ENCODE measurements around the gene BLM. TPM values are rescaled to one million over a fixed set of nuclear protein-coding genes. Genes with fewer than 3 reads are reported as not detected.

BLM gene
- total RNA-seq, 1 experiment from 2014 or later: 24.6 TPM

DNA sequence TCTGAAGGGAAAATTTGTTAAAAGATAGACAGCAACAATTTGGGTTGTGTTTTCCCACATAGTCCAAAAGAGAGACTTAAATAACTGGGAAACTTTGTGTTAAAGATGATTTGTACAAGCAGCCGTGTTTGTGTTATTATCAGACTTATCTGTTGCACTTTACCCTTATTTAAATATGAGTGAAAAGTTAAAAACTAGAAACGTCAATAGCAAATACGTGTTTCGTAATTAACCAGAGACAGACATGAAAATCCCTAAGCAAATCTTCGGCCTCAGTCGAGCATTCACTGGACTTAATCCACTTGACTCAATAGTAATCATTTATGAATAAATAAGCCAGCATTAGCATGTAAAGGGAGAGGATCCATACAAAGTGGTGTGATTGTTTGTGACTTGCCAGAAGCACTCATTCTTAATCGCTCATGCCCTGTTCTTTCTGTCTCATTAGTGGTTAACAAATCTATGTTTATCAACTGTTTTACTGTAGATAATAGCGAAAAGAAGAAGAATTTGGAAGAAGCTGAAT lies 34.2 kb downstream of the BLM start:
- intact Hi-C loops (cut with micrococcal nuclease): no loop called here
- DNase-seq (ENCODE audit: low read depth, low spot score): no peak
- BruUV-seq (replicated peaks): no TSS peak
- Histone ChIP-seq H3K9me2 (ENCODE audit: insufficient read depth) (no peaks in the 10 kb centered on the region), H2AFZ (ENCODE audit: low read depth, low read length, poor library complexity, severe bottlenecking) (no peak overlapping the region), H3K27ac (ENCODE audit: low read depth, low read length) (no peak overlapping the region), H3K9ac (ENCODE audit: low read length) (no peak overlapping the region), H3K4me3 (replicated peaks in 1 of 2; ENCODE audit: low read depth in 1 of 2, low read length in 2 of 2) (no peak overlapping the region), H3K79me2 (ENCODE audit: insufficient read depth, low read length) (peaks cover 12% of the 10 kb centered on the region), H3K36me3 (ENCODE audit: control insufficient read depth in 1 of 2, insufficient read depth in 2 of 2, low read length in 2 of 2) (peaks cover 3 to 15% of the 10 kb centered on the region in 2 experiments), H3K9me3 (ENCODE audit: control insufficient read depth in 1 of 2, insufficient read depth in 1 of 2, low read depth in 1 of 2, low read length in 2 of 2) (no peaks in the 10 kb centered on the region), H3K4me2 (ENCODE audit: low read length) (no peak overlapping the region), H4K20me1 (ENCODE audit: insufficient read depth) (peaks cover 5% of the 10 kb centered on the region; the same call in 1 of the 2 replicates), H3K27me3 (ENCODE audit: insufficient read depth, low read length) (no peaks in the 10 kb centered on the region), H3K4me1 (ENCODE audit: control insufficient read depth in 1 of 2, insufficient read depth in 2 of 2, low read length in 2 of 2) (no peaks in the 10 kb centered on the region)
- TF ChIP-seq SP1 (IDR thresholded peaks at IDR 0.05; ENCODE audit: low read depth) (no peak), POLR2AphosphoS5 (IDR thresholded peaks at IDR 0.05; ENCODE audit: low read depth, low read length) (no peak), JUND (IDR thresholded peaks at IDR 0.05) (no peak), SRF (IDR thresholded peaks at IDR 0.05; ENCODE audit: low read depth) (no peak), YY1 (IDR thresholded peaks at IDR 0.05; ENCODE audit: extremely low read depth, insufficient replicate concordance, low read depth, low read length) (no peak)
- no peak for ATAC-seq
- CTCF ChIA-PET: no interaction called here
- POLR2A ChIA-PET: no interaction called here
- RAD21 ChIA-PET (ENCODE audit: low non-redundant PET in 1 of 2, low total read pairs in 2 of 2, uncharacterized antibody in 2 of 2, unreplicated experiment in 2 of 2): no interaction called here

DNA sequence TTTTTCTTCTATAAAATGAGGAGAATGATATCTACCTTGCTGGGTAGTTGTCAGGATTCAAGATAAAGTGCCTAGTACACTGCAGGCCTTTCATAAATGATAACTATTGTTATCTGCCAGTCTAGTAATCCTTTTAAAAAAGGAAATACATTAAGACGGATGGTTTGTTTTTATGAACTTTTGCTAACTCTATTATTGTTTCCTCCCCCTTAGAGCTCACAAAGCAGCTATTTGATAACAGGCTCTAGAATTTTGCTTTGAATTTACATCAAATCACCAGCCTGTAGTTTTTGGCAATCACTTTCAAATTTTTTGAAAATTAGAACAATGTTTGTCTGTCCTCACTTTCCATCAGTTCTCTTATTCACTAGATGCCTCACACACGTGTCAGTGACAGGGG lies 39.8 kb downstream of the BLM start:
- ChIA-PET CTCF (no interaction called here), RAD21 (ENCODE audit: low non-redundant PET in 1 of 2, low total read pairs in 2 of 2, uncharacterized antibody in 2 of 2, unreplicated experiment in 2 of 2) (no interaction called here), POLR2A (no interaction called here)
- no peaks in the 10 kb centered on the region; the same call in 1 of the 2 replicates for H3K79me2 ChIP-seq (ENCODE audit: insufficient read depth, low read length)
- no peak overlapping the region for H3K4me2 ChIP-seq (ENCODE audit: low read length)
- no peak overlapping the region for H3K9ac ChIP-seq (ENCODE audit: low read length)
- H2AFZ ChIP-seq (ENCODE audit: low read depth, low read length, poor library complexity, severe bottlenecking): no peak overlapping the region
- no peak overlapping the region for H3K4me3 ChIP-seq (replicated peaks in 1 of 2; ENCODE audit: low read depth in 1 of 2, low read length in 2 of 2)
- intact Hi-C loops (cut with micrococcal nuclease): no loop called here
- no peak overlapping the region for H3K27ac ChIP-seq (ENCODE audit: low read depth, low read length)
- DNase-seq (ENCODE audit: low read depth, low spot score): no peak
- no peak for ATAC-seq
- H3K9me2 ChIP-seq (ENCODE audit: insufficient read depth): no peaks in the 10 kb centered on the region
- H3K9me3 ChIP-seq (ENCODE audit: control insufficient read depth in 1 of 2, insufficient read depth in 1 of 2, low read depth in 1 of 2, low read length in 2 of 2): no peaks in the 10 kb centered on the region
- TF ChIP-seq, protein P1, sequence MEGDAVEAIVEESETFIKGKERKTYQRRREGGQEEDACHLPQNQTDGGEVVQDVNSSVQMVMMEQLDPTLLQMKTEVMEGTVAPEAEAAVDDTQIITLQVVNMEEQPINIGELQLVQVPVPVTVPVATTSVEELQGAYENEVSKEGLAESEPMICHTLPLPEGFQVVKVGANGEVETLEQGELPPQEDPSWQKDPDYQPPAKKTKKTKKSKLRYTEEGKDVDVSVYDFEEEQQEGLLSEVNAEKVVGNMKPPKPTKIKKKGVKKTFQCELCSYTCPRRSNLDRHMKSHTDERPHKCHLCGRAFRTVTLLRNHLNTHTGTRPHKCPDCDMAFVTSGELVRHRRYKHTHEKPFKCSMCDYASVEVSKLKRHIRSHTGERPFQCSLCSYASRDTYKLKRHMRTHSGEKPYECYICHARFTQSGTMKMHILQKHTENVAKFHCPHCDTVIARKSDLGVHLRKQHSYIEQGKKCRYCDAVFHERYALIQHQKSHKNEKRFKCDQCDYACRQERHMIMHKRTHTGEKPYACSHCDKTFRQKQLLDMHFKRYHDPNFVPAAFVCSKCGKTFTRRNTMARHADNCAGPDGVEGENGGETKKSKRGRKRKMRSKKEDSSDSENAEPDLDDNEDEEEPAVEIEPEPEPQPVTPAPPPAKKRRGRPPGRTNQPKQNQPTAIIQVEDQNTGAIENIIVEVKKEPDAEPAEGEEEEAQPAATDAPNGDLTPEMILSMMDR (IDR thresholded peaks at IDR 0.05 in 2 of 3, conservative IDR thresholded peaks at IDR 0.05 in 1 of 3; ENCODE audit: borderline replicate concordance in 1 of 3, insufficient read depth in 1 of 3, low read depth in 2 of 3, low read length in 2 of 3): no peak
- TF ChIP-seq ELF1 (IDR thresholded peaks at IDR 0.05; ENCODE audit: borderline replicate concordance, low read depth) (no peak), EGR1 (IDR thresholded peaks at IDR 0.05; ENCODE audit: low read depth) (no peak), MAX (IDR thresholded peaks at IDR 0.05) (no peak), ZBTB33 (IDR thresholded peaks at IDR 0.05; ENCODE audit: extremely low read depth, insufficient replicate concordance, low read length) (no peak), SIN3A (IDR thresholded peaks at IDR 0.05; ENCODE audit: low read depth) (no peak), SRF (IDR thresholded peaks at IDR 0.05; ENCODE audit: low read depth) (no peak), POLR2AphosphoS5 (IDR thresholded peaks at IDR 0.05; ENCODE audit: low read depth, low read length) (no peak), TCF7L2 (IDR thresholded peaks at IDR 0.05; ENCODE audit: borderline replicate concordance, extremely low read depth, insufficient read depth, insufficient read length) (no peak), JUND (IDR thresholded peaks at IDR 0.05) (no peak)
- no peaks in the 10 kb centered on the region for H3K4me1 ChIP-seq (ENCODE audit: control insufficient read depth in 1 of 2, insufficient read depth in 2 of 2, low read length in 2 of 2)
- peaks cover 8 to 20% of the 10 kb centered on the region in 2 experiments for H3K36me3 ChIP-seq (ENCODE audit: control insufficient read depth in 1 of 2, insufficient read depth in 2 of 2, low read length in 2 of 2)
- no peaks in the 10 kb centered on the region for H3K27me3 ChIP-seq (ENCODE audit: insufficient read depth, low read length)
- no TSS peak for BruUV-seq (replicated peaks)
- no peaks in the 10 kb centered on the region for H4K20me1 ChIP-seq (ENCODE audit: insufficient read depth)

Data from HCT116 (cell line).